HG03378 (cell line): Measurements from ENCODE around the gene NOTCH2.

Experiments used
- ATAC-seq: cut with Tn5 transposase; IDR thresholded peaks from one replicate; pipeline ENCODE4 v1.9.1; 2021; ENCODE audit warnings: mild to moderate bottlenecking, moderate library complexity; ENCODE audit not compliant: unreplicated experiment

Gene NOTCH2

GRCh38 chr1:119948342-119949214 lies 120.9 kb downstream of the NOTCH2 start:
- ATAC-seq = peak; percentile 75

GRCh38 chr1:119947468-119947867 lies 122.0 kb downstream of the NOTCH2 start:
- no peak for ATAC-seq

GRCh38 chr1:119946724-119947123 lies 122.7 kb downstream of the NOTCH2 start:
- ATAC-seq = no peak

DNA sequence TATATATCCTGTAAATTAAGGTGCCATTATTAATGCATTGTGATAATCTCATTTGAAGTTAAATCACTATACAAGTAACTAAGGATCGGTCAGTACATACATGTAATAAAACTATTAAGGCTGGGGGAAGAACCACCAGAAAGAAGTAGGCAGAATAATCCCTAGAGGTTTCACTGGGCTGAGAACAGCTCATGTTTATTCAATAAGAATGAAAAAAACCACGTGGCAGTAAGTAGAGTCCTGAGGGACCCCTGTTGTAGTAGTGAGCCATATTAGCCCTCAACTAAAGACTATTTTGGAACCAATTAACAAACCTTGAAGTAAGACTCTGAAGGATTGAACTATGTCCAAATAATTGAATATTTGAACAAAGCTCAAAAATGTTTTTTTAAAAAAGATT lies 126.2 kb downstream of the NOTCH2 start:
- no peak for ATAC-seq

- no peak for ATAC-seq
Observed at GRCh38 chr1:119941392-119941791, 128.1 kb downstream of the NOTCH2 start.

DNA sequence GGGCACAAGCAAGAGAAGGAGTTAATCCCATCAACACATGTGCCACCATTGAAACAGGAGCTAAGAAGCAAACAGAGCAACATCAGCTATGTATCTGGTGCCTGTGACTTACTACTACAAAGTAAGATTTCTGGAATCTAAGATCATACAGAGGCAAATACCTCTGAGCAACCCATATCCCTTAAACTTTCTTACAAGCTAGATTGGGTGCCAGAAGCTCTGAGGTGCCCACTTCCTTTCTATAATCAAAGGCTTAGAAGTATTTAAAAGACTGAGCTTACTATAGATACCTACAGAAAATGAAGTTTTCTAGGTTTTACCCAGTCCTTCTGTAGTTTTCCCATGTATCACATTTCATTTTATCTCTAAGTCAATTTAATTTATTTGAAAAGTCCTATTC lies 128.8 kb downstream of the NOTCH2 start:
- no peak for ATAC-seq

- ATAC-seq = no peak
Observed at GRCh38 chr1:119937198-119937597, 132.3 kb downstream of the NOTCH2 start.

GRCh38 chr1:119935915-119936314 lies 133.5 kb downstream of the NOTCH2 start:
- ATAC-seq = no peak

GRCh38 chr1:119935373-119935772 lies 134.1 kb downstream of the NOTCH2 start:
- no peak for ATAC-seq

DNA sequence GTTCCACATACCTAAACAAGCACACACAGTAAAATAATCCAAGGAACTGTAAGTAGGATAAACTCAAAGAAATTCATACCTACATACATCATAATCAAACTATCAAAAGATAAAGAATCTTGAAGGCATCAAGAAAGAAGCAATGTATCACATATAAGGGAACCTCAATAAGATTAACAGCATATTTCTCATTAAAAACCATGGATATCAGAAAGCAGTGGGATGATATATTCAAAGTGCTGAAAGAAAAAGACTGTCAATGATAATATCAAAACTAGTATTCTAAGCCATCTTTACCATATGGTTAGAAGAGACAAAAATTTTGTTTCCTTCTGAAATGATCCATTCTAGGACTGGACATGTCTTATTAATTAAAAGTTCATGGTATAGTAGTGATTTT lies 136.1 kb downstream of the NOTCH2 start:
- ATAC-seq = no peak

- ATAC-seq = no peak
Observed at GRCh38 chr1:119929643-119930315, 139.7 kb downstream of the NOTCH2 start.

DNA sequence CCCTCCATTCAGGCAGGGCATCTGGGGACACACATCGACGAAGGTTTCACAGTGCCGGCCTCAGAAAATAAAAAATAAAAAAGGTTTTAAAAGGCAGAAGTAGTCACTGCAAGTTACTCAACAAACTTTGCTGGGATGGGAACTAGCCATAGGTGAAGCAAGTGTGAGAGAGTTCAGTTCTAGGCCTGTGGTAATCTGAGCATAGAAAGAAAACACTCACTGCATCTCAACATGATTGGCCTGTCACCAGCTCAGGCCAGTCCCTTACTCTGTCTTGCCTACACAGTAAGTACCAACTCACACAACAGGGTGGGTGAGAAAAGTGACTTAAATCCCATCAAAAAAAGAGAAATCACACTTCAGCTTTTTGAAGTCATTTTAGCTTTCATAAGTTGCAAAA lies 142.9 kb downstream of the NOTCH2 start:
- ATAC-seq = no peak

DNA sequence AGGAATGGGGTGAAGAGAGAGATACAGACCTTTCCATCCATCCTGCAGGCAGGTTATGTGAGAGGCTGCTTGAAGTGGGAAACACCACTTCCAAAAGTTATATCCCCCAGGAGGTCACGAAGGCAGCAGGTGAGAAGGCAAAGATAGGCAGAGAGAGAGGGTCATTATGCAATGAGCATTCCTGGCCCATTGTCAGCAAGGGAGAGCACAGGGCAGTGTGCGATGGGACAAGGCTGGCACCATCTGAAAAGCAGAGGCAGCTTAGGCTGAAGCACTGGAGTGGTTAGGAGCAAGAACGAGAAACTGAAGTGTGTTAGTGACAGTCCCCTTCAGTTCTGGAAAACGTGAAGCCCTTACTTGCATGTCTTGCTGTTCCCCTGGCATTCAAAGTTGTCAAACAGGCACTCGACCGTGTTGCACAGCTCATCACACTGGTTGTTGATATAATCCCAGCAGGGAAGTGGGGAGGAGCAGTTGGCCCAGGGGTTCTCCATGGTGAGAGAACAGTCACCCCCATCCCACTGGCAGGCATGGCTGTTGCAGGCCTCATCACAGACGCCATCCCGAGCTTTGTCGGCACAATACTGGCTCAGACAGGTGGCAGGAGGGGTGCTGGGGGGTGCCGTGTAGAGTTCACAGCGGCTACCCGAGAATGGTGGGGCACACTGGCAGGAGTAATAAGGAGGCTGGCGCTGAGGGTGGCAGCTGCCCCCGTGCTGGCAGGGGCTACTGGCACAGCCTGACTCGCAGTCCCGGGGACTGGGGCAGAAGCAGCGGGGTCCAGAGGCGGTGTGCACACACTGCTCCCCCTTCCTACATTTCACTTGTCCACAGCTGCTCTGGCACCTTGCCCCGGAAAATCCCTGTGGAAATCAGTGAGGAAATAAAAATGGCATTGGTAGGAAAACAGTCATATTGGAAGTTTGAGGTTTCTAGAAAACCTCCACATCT lies 144.2 kb downstream of the NOTCH2 start:
- ATAC-seq = no peak

GRCh38 chr1:119920104-119920968 lies 149.1 kb downstream of the NOTCH2 start:
- ATAC-seq = no peak

DNA sequence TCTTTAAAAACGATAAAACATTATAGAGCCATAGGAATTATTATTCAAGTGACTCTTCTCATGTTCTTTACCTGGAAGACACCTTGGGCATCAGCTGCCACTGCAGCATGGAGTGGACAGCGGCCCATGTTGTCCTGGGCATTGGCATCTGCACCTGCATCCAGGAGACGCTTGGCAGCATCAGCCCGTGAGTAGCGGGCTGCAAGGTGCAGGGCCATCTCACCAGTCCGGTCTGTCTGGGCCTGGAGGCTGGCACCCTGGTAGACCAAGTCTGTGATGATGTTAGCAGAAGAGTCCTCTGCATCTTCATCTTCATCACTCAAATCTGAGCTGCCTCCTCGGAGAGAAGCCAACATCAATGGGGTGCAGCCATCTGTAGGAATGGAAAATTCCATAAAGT lies 150.2 kb downstream of the NOTCH2 start:
- no peak for ATAC-seq

DNA sequence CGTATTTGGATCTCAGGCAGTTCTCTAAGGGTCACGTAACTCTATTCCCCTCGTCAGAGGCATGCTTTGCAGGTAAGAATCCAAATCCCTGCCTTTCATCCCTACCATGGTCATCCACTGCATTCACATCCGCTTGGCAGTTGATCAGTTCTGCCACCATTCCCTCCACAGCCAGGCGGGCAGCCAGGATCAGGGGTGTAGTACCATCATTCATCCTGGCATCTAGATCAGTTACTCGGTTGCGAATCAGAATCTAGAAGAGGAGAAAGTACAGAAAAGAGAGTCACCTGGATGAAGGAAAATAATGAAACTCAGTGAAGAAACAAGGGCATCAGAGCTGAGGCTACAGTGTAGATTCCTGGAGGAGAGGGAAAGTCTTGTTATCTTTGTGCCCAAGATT lies 151.2 kb downstream of the NOTCH2 start:
- no peak for ATAC-seq

- no peak for ATAC-seq
Observed at GRCh38 chr1:119917304-119918055, 152.0 kb downstream of the NOTCH2 start.

- no peak for ATAC-seq
Observed at GRCh38 chr1:119915517-119915916, 153.9 kb downstream of the NOTCH2 start.

DNA sequence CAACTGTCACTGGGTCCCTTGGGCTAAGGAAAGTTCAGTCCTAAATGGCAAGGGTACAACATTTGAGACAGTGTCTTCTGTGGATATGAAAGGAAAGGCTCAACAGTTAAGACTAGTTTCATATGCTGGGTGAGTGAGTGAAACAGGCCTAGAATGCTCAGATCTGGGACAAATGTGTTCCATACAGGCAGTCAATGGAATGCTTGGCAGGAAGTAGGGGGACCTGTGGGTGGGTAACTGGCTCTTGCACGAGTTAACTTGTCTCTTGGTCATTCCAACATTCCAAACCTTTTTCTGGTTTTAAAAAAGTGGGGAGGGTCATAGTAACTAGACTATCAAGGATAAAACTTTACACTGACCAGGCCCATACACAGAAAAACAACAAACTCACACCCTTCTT lies 155.4 kb downstream of the NOTCH2 start:
- no peak for ATAC-seq

DNA sequence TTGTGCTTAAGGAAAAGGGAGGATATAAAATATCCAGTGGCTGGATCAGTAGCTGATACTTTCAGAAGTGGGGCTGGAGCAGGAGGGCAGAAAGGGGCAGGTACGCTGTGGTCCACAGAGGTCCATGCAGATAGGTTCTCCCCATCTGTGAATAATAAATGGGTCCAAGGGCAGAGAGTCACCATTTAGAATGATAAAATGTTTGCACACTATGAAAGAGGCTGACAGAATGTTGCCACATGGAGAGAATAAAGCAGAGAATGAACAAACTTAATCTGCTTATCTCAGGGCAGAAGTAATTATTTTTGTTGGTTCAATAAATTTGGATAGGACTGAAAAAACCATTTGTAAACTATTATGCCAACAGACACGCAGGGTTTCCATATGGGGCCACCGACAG lies 156.5 kb downstream of the NOTCH2 start:
- no peak for ATAC-seq
